Measurements from ENCODE around the gene GPD2. TPM values are rescaled to one million over a fixed set of nuclear protein-coding genes. Genes with fewer than 3 reads are reported as not detected.

GPD2 gene
- total and polyA plus RNA-seq, 10 of the 15 experiments (the other 5 are each of a cell fraction or from before 2014, with no cell fraction given) = 10.0 to 73.5 (median 43.4) TPM

DNA sequence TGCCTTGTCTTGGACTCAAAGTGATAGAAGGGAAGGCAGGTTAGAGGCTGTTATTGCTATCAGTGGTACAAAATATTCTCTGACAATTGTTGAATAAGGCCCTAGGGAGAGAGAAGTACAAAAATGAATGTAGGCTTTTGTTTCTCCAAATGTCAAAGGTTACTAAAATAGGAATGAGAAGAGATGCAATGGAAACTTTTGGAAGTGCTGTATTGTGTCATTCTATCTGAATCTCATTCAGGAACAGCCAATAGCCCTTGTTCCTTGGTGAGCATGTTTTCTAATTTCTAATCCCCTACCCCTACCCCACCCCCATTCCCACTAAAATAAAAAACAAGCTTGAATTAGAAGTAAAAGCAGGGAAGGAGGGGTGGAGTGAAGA, 166.4 kb downstream of the GPD2 start:
- ChIA-PET RAD21 (ENCODE audit: unreplicated experiment) (interaction anchor here (1.6 kb wide), 1 partner anchor 267 kb away, joined by 4 read pairs; no protein-coding TSS in a partner anchor), CTCF (interaction anchor here (0.8 kb wide), 1 partner anchor 591 kb away, joined by 3 read pairs; no protein-coding TSS in a partner anchor), POLR2A (no interaction called here), SMC1A (ENCODE audit: uncharacterized antibody, unreplicated experiment) (interaction anchor here (0.6 kb wide), 1 partner anchor 1925 kb away, joined by 3 read pairs; no protein-coding TSS in a partner anchor)
- no peaks in the 10 kb centered on the region; a peak in 2 of 4 replicates for H3K27me3 ChIP-seq (replicated peaks in 1 of 2; ENCODE audit: control insufficient read depth in 2 of 2, insufficient read depth in 2 of 2, low read length in 1 of 2)
- in situ Hi-C loops (cut with MboI) (no loop called here), intact Hi-C loops (cut with micrococcal nuclease; ENCODE audit: unreplicated experiment) (loop anchor here (10.0 kb wide), 1 partner anchor 292 kb away; no protein-coding TSS in a partner anchor)
- H3K4me2 ChIP-seq (ENCODE audit: control insufficient read depth, insufficient read depth) = no peak overlapping the region
- ATAC-seq (no peak), DNase-seq (ENCODE audit: low read depth, low spot score) (no peak), FAIRE-seq (no peak)
- H3K36me3 ChIP-seq (ENCODE audit: control insufficient read depth in 2 of 2, insufficient read depth in 2 of 2, low read length in 1 of 2) = no peaks in the 10 kb centered on the region
- no TSS peak for BruUV-seq (replicated peaks)
- no peak overlapping the region for H3K27ac ChIP-seq (ENCODE audit: control insufficient read depth, insufficient read depth)
- no peak overlapping the region for H2AFZ ChIP-seq (ENCODE audit: control insufficient read depth, low read depth, low read length)
- H3K4me1 ChIP-seq (ENCODE audit: control insufficient read depth, insufficient read depth, low read length) = no peaks in the 10 kb centered on the region
- H3K9me3 ChIP-seq (replicated peaks; ENCODE audit: control insufficient read depth, insufficient read depth, low read length) = no peaks in the 10 kb centered on the region
- no peaks in the 10 kb centered on the region for H3K79me2 ChIP-seq (ENCODE audit: control insufficient read depth, insufficient read depth, low read length)
- no peak overlapping the region for H3K9ac ChIP-seq (ENCODE audit: control insufficient read depth, insufficient read depth, low read length)
- H3K4me3 ChIP-seq = no peak overlapping the region
- no peaks in the 10 kb centered on the region for H4K20me1 ChIP-seq (ENCODE audit: control insufficient read depth, insufficient read depth)
- TF ChIP-seq, protein P1, sequence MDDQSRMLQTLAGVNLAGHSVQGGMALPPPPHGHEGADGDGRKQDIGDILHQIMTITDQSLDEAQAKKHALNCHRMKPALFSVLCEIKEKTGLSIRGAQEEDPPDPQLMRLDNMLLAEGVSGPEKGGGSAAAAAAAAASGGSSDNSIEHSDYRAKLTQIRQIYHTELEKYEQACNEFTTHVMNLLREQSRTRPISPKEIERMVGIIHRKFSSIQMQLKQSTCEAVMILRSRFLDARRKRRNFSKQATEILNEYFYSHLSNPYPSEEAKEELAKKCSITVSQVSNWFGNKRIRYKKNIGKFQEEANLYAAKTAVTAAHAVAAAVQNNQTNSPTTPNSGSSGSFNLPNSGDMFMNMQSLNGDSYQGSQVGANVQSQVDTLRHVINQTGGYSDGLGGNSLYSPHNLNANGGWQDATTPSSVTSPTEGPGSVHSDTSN (IDR thresholded peaks at IDR 0.05; ENCODE audit: insufficient replicate concordance, low read depth, low read length) = no peak
- TF ChIP-seq PML (IDR thresholded peaks at IDR 0.05; ENCODE audit: low read length) (no peak), E2F8 (IDR thresholded peaks at IDR 0.05; ENCODE audit: low read depth, partially characterized antibody) (no peak), MTA3 (IDR thresholded peaks at IDR 0.05; ENCODE audit: borderline replicate concordance, low read length) (no peak), BCL3 (IDR thresholded peaks at IDR 0.05; ENCODE audit: borderline replicate concordance, insufficient read depth, low read depth, low read length, poor library complexity, severe bottlenecking) (no peak), RELB (IDR thresholded peaks at IDR 0.05; ENCODE audit: low read depth) (no peak), SMAD1 (IDR thresholded peaks at IDR 0.05; ENCODE audit: low read depth, partially characterized antibody) (no peak), RELA (IDR thresholded peaks at IDR 0.05; ENCODE audit: borderline replicate concordance, partially characterized antibody) (no peak)
- TF ChIP-seq, protein P2, sequence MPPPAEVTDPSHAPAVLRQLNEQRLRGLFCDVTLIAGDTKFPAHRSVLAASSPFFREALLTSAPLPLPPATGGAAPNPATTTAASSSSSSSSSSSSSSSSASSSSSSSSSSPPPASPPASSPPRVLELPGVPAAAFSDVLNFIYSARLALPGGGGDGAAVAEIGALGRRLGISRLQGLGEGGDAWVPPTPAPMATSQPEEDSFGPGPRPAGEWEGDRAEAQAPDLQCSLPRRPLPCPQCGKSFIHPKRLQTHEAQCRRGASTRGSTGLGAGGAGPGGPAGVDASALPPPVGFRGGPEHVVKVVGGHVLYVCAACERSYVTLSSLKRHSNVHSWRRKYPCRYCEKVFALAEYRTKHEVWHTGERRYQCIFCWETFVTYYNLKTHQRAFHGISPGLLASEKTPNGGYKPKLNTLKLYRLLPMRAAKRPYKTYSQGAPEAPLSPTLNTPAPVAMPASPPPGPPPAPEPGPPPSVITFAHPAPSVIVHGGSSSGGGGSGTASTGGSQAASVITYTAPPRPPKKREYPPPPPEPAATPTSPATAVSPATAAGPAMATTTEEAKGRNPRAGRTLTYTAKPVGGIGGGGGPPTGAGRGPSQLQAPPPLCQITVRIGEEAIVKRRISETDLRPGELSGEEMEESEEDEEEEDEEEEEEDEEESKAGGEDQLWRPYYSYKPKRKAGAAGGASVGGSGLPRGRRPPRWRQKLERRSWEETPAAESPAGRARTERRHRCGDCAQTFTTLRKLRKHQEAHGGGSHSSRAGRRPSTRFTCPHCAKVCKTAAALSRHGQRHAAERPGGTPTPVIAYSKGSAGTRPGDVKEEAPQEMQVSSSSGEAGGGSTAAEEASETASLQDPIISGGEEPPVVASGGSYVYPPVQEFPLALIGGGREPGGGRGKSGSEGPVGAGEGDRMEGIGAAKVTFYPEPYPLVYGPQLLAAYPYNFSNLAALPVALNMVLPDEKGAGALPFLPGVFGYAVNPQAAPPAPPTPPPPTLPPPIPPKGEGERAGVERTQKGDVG (CRISPR knock-in tag; IDR thresholded peaks at IDR 0.05) = no peak
- TF ChIP-seq, protein P3, sequence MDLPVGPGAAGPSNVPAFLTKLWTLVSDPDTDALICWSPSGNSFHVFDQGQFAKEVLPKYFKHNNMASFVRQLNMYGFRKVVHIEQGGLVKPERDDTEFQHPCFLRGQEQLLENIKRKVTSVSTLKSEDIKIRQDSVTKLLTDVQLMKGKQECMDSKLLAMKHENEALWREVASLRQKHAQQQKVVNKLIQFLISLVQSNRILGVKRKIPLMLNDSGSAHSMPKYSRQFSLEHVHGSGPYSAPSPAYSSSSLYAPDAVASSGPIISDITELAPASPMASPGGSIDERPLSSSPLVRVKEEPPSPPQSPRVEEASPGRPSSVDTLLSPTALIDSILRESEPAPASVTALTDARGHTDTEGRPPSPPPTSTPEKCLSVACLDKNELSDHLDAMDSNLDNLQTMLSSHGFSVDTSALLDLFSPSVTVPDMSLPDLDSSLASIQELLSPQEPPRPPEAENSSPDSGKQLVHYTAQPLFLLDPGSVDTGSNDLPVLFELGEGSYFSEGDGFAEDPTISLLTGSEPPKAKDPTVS (IDR thresholded peaks at IDR 0.05; ENCODE audit: low read depth, low read length) = no peak

Data from GM12878 (cell line).